ENCODE data around the gene TMEM270.
"Not testable (repeated sequence)": the region's sequence is repeated elsewhere in the genome, so short reads cannot be mapped to it uniquely, and the experiment has no call there.

TMEM270 gene

GRCh38 chr7:73832806-73833205 is 28.2 kb upstream of the TMEM270 start:
- DNase-seq (ENCODE audit: low spot score), result no peak

GRCh38 chr7:73833251-73833919 is 27.6 kb upstream of the TMEM270 start:
- DNase-seq (ENCODE audit: low spot score), result no peak

- no peak for DNase-seq (ENCODE audit: low spot score)
Observed at GRCh38 chr7:73834626-73835191, 26.2 kb upstream of the TMEM270 start.

- DNase-seq (ENCODE audit: low spot score), result not testable (repeated sequence)
Observed at GRCh38 chr7:73837167-73837566, 23.8 kb upstream of the TMEM270 start.

- DNase-seq (ENCODE audit: low spot score), result no peak
Observed at GRCh38 chr7:73838642-73839041, 22.3 kb upstream of the TMEM270 start.

GRCh38 chr7:73839290-73839689 is 21.7 kb upstream of the TMEM270 start:
- no peak for DNase-seq (ENCODE audit: low spot score)

GRCh38 chr7:73839743-73840714 is 20.9 kb upstream of the TMEM270 start:
- no peak for DNase-seq (ENCODE audit: low spot score)

GRCh38 chr7:73840715-73841379 is 20.1 kb upstream of the TMEM270 start:
- no peak for DNase-seq (ENCODE audit: low spot score)

- no peak for DNase-seq (ENCODE audit: low spot score)
Observed at GRCh38 chr7:73841689-73842066, 19.3 kb upstream of the TMEM270 start.

GRCh38 chr7:73842067-73842976 is 18.6 kb upstream of the TMEM270 start, which contains the start of gene METTL27:
TSS of gene METTL27 (minus strand) at chr7:73842516. CDS start at chr7:73842140, 376 bp downstream.
- DNase-seq (ENCODE audit: low spot score), result peak; percentile 88

- DNase-seq (ENCODE audit: low spot score), result no peak
Observed at GRCh38 chr7:73844131-73844547, 16.8 kb upstream of the TMEM270 start.

- no peak for DNase-seq (ENCODE audit: low spot score)
Observed at GRCh38 chr7:73844848-73845460, 16.0 kb upstream of the TMEM270 start.

- DNase-seq (ENCODE audit: low spot score), result not testable (repeated sequence)
Observed at GRCh38 chr7:73845701-73846195, 15.2 kb upstream of the TMEM270 start.

- no peak for DNase-seq (ENCODE audit: low spot score)
Observed at GRCh38 chr7:73847941-73848723, 12.8 kb upstream of the TMEM270 start.

GRCh38 chr7:73850781-73851207 is 10.2 kb upstream of the TMEM270 start:
- DNase-seq (ENCODE audit: low spot score), result no peak

GRCh38 chr7:73851410-73852338 is 9.3 kb upstream of the TMEM270 start:
- DNase-seq (ENCODE audit: low spot score), result peak; percentile 41

GRCh38 chr7:73852500-73852899 is 8.5 kb upstream of the TMEM270 start:
- DNase-seq (ENCODE audit: low spot score), result no peak

- DNase-seq (ENCODE audit: low spot score), result no peak
Observed at GRCh38 chr7:73856941-73857340, 4.0 kb upstream of the TMEM270 start.

Data from CD4-positive, alpha-beta T cell treated with Interleukin-15 for 4 hours (primary cell).